Activated CD4-positive, alpha-beta T cell treated with anti-CD3 and anti-CD28 coated beads for 4 hours (primary cell): ENCODE data around the gene NDST1.

Experiments
- DNase-seq, 2 donors: peaks; one replicate each; pipeline ENCODE4 v3.0.0-alpha.2; 2020

Gene NDST1

DNA sequence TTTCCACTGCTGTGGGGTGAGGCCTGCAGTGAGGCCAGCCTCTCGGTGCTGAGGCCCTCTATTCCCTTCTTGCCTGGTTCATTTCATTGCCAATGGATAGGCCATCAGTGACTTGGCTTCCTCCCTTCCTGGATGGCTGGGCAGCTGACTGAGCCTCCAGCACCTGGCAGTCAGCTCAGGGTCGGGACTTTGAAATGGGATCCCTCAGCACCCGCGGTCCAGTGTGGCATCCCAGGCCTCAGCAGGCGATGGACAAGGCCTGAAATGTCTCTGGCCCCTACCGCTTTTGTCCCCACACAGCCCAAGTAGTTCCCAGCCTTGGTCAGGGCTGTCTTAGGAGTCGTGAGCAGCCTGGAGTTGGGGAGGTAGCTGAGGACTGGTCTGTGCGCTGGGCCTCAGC lies 17.2 kb downstream of the NDST1 start:
- DNase-seq, result no peak

DNA sequence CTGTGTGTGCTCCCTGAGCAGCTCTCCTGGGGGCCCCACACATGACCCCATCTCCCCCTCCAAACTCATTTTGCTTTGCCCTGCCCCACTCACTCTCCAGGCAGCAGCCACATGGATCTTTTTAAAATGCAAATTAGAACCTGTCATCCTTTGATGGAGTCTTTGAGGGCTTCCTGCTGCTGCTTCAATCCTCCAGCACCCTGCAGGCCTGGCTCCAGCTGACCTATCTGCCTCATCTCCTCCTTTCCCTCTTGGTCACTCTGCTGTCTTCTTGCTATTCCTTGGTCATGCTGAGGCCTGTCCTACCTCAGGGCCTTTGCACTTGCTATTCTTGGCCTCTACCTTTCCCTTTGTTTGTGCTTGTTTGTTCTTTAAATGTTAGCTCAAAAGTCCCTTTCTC lies 17.9 kb downstream of the NDST1 start:
- DNase-seq, result no peak

DNA sequence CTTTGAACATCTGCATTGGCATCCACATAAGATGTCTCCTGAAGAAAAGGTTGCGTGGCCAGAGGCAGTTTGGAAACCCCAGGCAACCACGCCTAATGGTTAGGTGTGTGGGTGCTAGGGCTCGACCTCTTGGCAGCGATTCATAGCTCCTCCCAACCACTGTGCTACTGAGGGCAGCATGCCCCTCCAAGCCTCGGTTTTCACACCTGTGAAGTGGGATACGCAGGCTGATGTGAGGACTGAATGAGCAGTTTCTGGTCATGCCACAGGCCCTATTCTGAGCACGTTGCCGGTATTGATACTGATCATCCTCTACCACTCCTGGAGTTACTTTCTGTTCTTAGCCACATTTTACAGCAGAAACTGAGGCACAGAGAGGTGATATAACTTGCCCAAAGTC lies 19.1 kb downstream of the NDST1 start:
- DNase-seq, result no peak

DNA sequence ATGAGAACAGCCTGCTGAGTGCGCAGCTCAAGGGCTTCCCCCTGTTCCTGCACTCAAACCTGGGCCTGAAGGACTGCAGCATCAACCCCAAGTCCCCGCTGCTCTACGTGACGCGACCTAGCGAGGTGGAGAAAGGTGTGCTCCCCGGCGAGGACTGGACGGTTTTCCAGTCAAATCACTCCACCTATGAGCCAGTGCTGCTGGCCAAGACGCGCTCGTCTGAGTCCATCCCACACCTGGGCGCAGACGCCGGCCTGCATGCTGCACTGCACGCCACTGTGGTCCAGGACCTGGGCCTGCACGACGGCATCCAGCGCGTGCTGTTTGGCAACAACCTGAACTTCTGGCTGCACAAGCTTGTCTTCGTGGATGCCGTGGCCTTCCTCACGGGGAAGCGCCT lies 19.9 kb downstream of the NDST1 start:
- no peak for DNase-seq

DNA sequence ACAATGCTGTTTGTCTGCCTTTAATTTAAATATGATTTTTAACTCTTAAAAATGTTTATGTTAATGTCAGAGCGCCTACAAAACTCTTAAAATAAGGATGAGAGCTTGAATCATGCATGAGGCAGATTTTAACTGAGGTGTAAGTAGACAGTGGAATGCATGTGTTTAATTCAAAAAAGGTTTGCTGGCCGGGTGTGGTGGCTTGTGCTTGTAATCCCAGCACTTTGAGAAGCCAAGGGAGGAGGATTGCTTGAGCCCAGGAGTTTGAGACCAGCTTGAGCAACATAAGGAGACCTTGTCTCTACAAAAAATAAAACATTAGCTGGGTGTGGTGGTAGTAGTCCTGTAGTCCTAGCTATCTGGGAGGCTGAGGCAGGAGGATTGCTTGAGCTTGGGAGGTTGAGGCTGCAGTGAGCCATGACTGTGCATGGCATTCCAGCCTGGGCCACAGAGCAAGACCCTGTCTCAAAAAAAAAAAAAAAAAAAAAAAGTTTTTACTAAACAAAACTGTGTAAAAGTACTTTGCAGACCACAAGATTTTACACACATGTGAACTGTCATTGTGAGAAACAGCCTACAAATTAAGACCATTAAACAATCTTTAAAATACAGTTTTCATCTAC lies 21.1 kb downstream of the NDST1 start:
- no peak for DNase-seq

DNA sequence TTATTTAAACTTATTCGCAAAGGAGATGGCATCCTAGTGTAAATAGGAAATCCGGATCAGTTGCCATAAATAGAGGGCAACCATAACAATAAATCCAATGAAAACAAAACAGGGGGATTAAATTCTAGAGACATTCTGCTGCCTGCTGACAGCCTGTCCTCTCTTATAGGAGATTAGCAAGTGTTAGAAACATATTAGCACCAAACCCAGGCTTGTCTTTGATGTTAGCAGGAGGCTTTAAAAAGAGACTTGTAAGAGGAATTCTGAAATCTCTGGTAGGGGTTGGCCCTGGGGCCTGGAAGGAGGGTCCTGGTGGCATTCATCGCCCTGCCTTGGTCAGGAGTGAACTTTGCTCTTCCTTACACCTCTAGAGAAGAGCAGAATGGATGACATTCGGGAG lies 21.6 kb downstream of the NDST1 start:
- no peak for DNase-seq

DNA sequence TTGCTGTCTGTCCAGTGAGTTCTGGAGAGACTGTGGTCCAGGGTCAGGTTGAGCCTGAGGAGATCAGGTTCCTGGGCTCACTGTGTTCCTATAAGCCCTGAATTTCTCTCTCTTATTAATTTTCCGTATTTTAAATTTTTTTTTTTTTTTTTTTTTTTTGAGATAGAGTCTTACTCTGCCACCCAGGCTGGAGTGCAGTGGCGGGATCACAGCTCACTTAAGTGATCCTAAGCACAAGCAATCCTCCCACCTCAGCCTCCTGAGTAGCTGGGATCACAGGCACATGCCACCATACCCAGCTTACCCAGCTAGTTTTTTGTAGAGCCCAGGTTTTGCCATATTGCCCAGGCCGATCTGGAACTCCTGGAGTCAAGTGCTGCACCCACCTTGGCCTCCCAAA lies 22.5 kb downstream of the NDST1 start:
- DNase-seq, result no peak

DNA sequence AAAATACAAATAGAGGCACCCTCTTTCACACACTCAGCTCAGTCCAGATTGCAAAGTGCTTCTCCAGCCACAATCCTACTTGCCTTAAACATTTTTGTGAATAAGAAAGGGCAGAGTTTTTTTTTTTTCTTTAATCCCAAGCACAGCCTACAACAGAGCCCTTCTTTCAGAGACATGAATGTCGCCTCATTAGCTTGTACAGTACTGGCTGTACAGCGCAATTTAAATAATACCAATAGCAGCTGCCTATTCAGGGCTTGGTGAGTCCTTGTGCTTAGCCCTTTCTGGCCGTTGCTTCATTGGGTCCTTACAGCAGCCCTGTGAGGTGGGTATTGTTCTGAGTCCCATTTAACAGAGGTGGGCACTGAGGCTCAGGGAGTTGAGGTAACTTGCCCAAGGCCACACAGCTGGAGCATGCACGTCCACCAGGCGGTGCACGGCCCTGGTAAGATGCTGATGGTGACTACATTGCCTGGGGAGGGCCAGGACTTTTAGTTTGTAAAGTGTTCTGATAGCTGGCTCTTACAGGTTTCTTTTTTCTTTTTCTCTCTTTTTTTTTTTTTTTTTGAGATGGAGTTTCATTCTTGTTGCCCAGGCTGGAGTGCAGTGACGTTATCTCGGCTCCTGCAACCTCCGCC lies 23.1 kb downstream of the NDST1 start:
- DNase-seq, result no peak

DNA sequence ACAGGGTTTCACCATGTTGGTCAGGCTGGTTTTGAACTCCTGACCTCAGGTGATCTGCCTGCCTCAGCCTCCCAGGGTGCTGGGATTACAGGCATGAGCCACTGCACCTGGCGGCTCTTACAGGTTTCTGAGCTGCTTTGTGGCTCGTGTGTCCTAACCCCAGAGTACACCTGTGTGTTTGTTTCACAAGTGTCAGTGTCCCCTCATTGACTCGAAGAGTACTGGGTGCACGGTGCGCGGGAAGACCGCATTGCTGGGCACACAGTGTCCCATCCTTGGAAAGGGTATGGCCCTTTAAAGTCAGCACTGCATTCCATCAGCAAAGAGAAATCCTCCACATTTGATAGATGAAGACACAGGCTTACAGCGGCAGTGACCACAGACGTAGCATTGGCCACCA lies 23.8 kb downstream of the NDST1 start:
- no peak for DNase-seq

DNA sequence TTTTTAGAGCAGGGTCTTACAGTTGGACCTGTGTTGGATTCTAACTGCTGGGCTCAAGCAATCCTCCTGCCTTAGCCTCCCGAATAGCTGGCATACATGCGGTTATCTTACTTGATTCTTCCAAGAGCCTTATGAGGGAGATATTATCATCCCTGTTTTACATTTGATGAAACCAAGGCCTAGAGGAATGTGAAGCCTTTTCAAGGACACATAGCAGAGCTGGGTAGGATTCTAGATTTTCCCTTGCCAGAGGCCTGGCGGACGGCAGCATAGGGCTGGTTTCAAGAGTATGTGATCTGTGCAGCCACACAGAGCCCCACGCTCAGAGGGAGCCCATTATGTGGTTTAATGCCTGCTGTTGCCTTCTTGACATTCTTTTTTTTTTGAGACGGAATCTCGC lies 24.2 kb downstream of the NDST1 start:
- DNase-seq, result no peak

DNA sequence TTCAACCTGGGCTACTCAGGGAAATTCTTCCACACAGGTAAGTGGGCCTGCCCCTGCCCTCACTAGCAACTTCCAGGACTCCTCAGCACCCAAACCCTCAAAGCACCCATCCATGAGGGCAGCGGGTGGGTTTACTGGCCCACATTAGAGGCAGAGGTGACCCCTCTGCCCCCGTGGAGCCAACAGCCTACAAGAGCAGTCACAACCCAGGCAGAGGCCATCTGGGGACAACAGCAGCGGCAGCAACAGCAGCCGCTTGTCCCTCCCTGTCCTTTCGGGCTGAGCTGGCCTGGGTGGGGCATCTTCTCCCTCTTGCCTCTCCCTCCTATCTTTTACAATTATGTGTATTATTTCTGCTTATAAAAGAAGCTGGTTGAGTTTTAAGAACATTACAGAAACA lies 25.1 kb downstream of the NDST1 start:
- DNase-seq, result no peak

DNA sequence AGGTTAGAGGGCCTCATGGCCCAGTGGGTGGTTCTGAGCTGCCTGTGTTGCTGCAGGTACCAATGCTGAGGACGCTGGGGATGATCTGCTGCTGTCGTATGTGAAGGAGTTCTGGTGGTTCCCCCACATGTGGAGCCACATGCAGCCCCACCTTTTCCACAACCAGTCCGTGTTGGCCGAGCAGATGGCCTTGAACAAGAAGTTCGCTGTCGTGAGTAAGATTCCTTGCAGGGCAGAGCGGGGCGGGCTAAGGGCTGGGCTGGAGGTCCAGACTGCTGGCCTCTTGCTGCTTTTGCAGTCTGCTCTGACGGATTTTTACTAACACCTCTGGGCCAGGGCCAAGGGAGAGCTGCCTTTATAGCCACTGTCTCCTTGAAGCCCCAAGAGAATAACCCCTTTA lies 26.9 kb downstream of the NDST1 start:
- DNase-seq, result no peak

DNA sequence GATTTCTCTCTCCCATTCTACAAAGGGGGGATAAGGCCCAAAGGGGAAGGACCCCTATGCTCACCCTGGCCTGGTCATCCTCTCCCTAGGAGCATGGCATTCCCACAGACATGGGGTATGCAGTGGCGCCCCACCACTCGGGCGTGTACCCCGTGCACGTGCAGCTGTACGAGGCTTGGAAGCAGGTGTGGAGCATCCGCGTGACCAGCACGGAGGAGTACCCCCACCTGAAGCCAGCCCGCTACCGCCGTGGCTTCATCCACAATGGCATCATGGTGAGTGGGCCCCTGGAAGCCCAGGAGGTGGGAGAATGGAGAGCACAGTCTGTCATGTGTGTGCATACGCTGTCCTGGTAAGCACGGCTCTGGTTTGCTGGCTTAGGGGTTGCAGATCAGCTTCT lies 27.7 kb downstream of the NDST1 start:
- no peak for DNase-seq

DNA sequence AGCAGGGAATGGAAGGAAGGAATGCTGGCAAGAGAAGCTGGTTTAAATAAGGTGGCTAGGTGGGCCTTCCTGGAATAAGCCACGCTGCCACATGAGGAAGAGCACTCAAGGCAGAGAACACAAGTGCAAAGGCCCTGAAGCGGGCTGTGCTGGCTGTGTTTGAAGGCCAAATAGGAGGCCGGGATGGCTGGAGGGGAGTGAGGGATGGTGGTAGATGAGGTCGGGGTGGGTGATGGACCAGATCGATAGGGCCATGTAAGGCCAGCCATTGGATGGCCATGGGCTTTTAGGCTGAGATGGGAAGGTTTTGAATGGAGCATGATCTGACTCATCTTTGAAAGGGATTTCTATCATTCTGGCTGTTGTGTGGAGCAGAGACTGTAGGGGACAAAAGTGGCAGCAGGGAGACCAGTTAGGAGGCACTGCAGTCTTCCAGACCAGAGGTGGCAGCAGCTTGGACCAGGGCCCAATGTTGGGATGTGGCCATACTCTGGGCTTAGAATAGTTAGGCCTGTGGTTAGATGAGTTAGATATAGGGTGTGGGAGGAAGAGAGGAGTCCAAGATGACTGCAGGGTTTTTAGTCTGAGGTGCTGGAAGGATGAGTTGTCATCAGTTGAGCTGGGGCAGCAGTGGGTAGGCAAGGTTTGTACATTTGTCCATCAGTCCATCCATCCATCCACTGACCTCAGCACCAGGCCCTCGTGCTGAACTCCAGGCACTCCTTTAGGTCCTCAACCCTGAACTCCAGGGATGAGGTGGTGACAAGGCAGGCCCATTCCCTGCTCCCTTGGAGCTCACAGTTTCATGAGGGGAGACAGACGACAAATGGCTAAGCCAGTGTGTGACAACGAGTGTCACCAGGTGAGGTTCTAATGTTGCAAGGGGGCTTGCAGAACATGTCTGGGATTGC lies 30.3 kb downstream of the NDST1 start:
- no peak for DNase-seq

DNA sequence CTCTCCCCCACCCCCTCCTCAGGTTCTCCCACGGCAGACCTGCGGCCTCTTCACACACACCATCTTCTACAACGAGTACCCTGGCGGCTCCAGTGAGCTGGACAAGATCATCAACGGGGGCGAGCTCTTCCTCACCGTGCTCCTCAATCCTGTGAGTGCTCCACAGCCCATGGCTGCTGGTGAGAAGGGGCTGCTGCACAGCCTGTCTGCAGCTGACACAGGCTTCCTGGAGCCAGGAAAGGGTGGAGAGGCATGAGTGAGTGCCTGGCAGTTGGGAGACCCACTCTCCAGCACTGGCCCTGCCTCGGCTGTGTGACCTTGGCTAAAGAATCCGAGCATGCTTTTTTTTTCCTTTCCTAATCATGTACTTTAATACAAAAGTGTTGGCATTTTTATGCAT lies 31.3 kb downstream of the NDST1 start:
- no peak for DNase-seq

DNA sequence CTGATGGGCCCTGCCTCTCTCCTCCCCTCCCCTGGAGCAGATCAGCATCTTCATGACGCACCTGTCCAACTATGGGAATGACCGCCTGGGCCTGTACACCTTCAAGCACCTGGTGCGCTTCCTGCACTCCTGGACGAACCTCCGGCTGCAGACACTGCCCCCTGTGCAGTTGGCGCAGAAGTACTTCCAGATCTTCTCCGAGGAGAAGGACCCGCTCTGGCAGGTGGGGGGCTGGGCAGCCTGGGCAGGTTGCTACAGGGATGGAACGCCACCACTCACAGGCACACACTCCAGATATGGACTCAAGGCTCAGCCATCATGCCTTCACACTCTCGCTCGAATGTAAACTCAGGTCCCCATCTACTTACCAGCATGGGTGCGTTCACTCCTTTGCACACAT lies 32.1 kb downstream of the NDST1 start:
- DNase-seq, result no peak

DNA sequence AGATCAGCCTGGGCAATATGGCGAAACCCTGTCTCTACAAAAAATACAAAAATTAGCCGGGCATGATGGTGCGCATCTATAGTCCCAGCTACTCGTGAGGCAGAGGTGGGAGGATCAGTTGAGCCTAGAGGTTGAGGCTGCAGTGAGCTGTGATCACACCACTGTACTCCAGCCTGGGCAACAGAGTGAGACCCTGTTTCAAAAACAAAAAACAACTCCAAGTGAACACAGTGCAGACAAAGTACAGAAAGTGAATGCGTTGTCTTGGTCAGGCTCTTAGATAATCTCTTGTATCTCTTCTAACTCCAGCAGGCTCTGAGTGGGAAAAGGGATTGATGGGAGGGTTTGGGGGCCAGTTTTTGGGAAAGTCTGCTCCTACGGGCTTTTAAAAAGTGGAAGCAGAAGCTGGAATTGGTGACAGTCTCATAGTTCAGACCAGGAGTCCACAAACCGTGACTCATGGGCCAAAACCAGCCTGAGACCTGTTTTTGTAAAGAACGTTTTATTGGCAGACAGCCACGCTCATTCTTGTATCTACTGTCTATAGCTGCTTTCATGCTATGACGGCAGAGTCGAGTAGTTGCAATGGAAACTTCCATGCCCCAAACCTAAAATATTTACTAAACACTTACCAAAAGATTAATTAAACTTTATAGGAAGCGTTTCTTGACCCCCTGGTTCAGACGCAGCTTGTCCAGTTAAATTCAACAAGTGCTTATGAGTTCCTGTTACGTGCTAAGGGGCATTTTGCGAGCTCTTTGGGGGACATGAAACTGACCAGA lies 32.9 kb downstream of the NDST1 start:
- DNase-seq, result no peak

DNA sequence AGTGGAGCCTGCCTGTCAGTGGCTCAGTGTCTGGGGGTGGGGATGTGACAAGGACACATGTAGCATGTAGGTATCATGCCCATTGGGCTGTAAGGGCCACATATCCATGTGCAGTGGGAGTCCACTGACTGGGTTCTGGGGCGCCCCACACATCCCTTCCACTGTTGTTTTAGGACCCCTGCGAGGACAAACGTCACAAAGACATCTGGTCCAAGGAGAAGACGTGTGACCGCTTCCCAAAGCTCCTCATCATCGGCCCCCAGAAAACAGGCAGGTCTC lies 33.4 kb downstream of the NDST1 start:
- DNase-seq, result no peak

DNA sequence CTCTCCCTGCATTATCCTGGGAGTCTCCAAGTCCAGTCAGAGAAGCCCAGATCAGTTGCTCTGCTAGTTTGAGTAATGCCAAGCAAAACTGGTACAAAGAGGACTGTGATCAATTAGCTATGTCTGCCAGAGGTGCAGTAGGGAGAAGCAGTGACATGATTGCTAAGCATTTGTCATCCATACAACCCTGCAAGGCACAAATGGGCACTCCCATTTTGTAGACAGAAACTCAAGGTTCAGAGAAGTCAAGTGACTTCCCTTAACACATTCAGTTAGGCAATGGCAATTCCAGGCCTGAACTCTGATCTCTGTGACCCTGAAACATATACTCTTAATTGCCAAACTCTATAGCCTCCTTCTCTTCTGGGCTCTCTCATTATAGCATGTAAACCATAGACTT lies 34.0 kb downstream of the NDST1 start:
- no peak for DNase-seq

DNA sequence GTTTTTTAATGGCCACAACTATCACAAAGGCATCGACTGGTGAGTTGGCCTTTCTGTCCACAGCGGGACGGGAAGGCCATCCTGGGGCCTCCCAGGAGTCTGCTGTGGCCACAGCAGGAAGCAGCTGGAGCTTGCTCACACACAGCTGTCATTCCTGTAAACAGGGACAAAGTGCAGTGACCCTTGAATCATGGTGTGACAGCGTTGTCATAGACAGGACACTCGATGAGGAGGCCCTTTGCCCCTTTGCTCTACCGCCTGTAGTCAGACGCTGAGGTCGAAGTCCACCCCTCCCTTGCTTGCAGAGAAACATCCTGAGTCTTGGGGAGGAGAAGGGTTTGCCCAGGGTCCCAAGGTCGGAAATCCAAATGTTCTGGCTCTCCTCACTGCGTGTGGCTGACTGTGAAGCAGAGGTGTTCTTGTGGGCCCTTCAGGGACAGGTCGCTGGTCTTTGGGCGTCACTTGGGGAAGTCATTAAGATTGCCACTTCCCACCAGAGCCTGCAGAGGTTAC lies 35.1 kb downstream of the NDST1 start:
- DNase-seq, result no peak

DNA sequence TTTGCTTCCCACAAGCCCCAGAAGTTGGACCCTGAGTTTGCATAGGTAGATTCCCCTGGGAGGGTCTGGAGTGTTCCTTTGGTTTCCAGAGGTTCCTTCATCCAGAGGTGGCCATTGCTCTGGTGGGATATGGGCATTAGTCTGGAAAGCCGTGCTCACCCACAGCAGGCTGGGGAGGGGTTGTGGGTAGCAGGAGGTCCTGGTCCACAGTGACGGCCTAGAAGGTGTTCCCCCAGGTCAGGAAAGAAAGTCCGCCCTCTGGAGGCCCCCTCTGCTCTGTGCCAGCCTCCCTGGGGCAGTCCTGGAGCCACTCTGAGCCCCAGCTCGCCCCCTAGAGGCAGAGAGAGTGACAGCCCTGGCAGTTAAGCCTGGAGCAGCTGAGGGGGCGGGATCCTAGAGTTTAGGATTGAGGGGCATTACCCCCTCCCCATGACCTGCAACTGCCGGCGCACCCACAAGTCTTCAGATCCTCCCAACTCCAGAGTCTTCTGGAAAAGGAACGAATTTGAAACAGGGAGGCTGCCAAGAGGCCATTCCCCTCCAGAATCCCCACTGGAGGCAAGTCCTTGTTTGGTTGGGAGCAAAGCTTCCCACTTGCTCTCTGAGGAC lies 36.8 kb downstream of the NDST1 start:
- DNase-seq, result peak; percentile 53 to 55

DNA sequence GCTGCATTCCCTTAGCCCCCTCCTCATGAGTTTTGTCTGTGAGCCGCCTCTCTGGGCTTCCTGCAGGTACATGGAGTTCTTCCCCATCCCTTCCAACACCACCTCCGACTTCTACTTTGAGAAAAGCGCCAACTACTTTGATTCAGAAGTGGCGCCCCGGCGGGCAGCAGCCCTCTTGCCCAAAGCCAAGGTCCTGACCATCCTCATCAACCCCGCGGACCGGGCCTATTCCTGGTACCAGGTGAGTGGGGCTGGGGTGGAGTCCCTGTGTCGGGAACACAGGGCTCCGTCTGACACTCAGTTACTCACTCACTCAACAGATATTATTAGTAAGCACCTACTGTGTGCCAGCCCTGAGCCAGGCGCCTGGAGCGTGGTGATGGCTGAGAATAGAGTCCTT lies 37.3 kb downstream of the NDST1 start:
- no peak for DNase-seq

DNA sequence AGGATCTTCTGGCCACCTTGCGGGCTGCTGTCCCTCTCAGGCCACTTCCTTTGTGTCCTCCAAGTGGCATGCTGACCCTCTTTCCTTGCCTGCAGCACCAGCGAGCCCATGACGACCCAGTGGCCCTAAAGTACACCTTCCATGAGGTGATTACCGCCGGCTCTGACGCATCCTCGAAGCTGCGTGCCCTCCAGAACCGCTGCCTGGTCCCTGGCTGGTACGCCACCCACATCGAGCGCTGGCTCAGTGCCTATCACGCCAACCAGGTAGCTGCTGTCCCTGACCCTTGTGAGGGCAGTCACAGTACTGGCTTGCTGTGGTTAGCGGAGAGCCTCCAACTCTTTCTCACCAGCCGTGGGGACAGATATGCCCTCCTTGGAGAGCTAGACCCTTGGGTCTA lies 40.2 kb downstream of the NDST1 start:
- no peak for DNase-seq
